Fibroblast of lung (primary cell): ENCODE results near the gene RAP1A.

Source experiments
- CTCF ChIP-seq, 2 donors: IDR thresholded peaks in 1 of 2; conservative IDR thresholded peaks in 1 of 2; 1 replicate in 1 of 2; 2 replicates in 1 of 2; pipeline ENCODE4 v1.5.1; 2011 to 2012; ENCODE audit warnings: low read length in 2 of 2, control low read depth in 1 of 2, inconsistent platforms in 1 of 2, low read depth in 1 of 2, mild to moderate bottlenecking in 1 of 2
- EZH2 ChIP-seq: IDR thresholded peaks from 2 replicates; pipeline ENCODE4 v1.5.1; 2012; ENCODE audit warnings: low read length, control low read depth, mild to moderate bottlenecking; ENCODE audit errors: missing control alignments

- TF ChIP-seq EZH2 (no peak), CTCF (conservative IDR thresholded peaks at IDR 0.05 in 1 of 2, IDR thresholded peaks at IDR 0.05 in 1 of 2; ENCODE audit: low read depth in 1 of 2, low read length in 2 of 2) (no peak)
Observed at GRCh38 chr1:111761717-111762116, 142.1 kb downstream of the RAP1A start.
